ENCODE results near the gene LY86.
"Not testable (repeated sequence)": the region's sequence is repeated elsewhere in the genome, so short reads cannot be mapped to it uniquely, and the experiment has no call there.

Gene LY86

GRCh38 chr6:6654599-6655575, 66.4 kb downstream of the LY86 start:
- DNase-seq: no peak

- no peak for DNase-seq
These were observed 67.3 kb downstream of the LY86 start for GRCh38 chr6:6655805-6656251.

DNA sequence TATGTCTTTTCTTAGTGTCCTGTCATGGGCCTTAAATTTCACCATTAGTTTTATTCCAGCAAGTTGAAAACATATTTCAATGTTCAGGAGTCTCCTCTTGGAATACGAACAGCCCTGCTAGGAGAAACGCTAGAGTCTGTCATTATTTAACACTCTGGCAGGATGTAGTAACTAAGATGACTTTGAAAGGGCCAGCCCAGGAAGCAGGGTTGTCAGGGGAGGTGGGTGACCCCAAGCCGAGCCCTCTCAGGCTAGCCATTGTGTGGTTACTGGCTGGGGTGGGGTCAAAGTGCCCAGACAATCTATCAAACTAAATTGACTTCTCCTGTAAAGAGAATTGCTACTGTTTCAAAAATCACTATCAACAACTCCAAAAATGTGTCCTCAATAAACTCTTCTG, 67.8 kb downstream of the LY86 start:
- no peak for DNase-seq

- DNase-seq: no peak
These were observed 68.7 kb downstream of the LY86 start for GRCh38 chr6:6657085-6657819.

GRCh38 chr6:6657820-6658217, 69.3 kb downstream of the LY86 start:
- no peak for DNase-seq

DNA sequence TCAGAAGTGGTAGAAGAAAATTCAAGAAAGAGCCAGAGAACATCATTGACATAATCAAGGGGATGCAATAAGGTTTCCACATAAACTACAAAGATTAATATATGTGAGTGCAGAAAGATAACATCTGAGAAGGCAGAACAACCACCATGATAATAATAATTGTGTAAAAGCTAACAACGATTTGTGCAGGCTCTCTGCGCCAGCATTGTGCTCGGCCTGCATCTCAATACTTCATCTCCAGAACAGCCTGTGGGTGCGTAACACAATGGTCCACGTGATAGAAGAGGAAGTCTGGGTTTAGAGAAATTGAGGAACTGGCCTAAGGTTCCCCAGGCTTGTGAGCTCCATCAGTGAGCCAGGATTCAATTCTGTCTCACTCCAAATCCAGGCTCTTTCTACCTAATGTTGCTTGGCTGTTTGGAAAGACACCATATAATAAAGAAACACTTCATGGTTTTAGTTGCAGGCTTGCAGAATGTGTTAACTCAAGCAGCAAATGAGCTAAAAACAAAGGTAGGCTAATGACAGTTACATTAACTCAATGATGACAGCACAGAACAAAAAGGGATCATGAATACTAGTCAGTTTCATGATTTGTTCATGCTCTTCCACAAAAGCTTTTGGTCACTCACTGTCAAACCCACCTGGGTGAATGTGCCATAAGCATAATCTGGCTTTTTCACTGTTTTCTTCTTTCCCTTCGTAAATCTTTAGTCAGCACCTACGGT, 71.2 kb downstream of the LY86 start:
- DNase-seq: no peak

- no peak for DNase-seq
These were observed 72.0 kb downstream of the LY86 start for GRCh38 chr6:6660339-6661045.

DNA sequence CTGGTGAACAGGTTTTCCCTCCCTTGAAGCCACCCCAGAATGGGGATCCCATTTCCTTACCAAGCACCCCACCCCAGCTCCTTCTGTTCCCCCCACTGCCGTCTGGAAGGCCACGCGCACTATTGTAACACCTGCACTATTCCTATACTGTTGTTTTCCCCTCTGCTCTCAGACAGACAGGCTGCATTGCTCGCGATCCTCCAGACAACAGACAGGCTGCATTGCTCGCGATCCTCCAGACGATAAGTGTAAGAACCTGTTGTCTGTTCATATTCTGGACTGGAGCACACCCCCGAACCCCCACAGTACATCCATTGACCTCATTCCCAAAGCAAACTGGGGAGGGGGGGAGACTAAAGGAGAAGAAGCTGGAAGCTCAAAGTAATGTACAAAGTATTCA, 72.7 kb downstream of the LY86 start:
- no peak for DNase-seq

DNA sequence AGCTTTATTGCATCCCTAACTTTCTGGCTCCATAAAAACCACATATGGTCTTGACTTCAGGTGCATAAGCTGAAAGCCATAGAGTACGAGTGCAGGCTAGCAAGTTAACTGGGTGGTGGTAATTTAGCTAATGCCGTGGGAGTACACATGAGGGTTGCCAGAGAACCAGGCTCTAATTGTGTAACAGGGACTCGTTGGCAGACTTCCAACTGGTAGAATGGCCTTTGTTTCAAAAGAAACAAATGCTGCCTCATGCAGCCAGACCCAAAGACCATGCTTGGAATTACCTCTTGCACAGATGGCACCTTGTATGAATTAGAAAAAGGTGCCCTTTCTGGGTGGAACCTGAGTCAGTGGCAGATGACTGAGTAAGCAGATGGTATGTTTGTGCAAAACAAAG, 73.2 kb downstream of the LY86 start:
- DNase-seq: no peak

- DNase-seq: no peak
These were observed 75.1 kb downstream of the LY86 start for GRCh38 chr6:6663421-6664135.

DNA sequence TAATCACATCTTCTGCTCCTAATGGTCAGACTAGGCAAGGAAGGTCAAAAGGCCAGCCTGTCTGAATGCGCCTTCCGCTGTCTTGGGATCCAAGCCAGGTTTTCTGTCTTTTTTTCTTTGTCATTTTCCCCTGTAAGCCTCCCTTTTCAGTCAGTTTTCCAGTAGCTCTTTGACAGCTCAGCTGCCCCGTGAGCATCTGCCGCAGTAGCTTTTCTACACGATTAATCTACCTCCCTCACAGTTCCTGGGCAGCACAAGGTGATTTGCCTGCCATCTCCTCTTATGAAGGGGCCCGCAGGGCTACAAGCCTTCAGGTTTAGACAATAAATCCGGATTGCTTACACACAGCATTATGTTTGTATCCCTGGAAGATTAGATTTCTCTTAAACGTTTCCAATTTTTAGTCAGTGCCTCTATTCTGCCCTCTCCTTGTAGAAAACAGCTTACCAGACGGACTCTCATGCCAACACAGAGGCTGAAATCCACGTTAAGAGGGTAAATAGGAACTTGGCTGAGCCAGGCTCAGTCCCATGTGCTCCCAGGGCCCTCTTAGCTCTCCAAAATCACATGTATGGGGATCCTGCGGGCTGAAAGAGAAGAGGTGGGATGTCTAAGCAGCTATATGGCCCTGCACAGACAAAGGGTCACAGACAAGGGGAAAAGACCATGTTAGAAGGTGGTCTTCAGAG, 77.2 kb downstream of the LY86 start:
- no peak for DNase-seq

- not testable (repeated sequence) for DNase-seq
These were observed 81.6 kb downstream of the LY86 start for GRCh38 chr6:6670150-6670549.

GRCh38 chr6:6674872-6675271, 86.4 kb downstream of the LY86 start:
- DNase-seq: no peak

- DNase-seq: peak; percentile 76
These were observed 88.5 kb downstream of the LY86 start for GRCh38 chr6:6676910-6677441.

DNA sequence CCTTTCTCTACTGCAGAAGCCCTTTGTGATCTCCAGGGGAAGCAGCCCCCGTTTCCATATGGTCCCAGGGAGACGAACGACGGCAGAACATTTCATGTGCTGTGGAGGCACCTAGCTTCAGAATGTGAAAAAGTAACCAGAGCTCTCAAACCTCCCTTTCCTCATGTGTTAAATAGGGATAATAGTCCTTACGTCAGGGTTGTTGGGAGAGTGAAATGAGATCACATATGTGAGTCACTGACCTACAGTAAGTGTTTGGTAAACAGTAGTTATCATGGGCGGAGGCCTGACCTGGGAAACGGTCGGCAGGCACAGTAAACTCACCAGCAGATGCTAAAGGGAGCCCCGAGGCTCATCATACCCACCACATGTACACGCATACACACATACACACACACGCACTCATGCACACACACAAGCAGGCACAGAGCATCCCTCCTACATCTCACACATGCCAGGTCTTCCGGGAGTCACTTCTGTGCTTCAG, 89.7 kb downstream of the LY86 start:
- DNase-seq: no peak

GRCh38 chr6:6678811-6679210, 90.3 kb downstream of the LY86 start:
- no peak for DNase-seq

- no peak for DNase-seq
These were observed 91.1 kb downstream of the LY86 start for GRCh38 chr6:6679633-6680032.

- no peak for DNase-seq
These were observed 92.0 kb downstream of the LY86 start for GRCh38 chr6:6680526-6680925.

- DNase-seq: no peak
These were observed 92.7 kb downstream of the LY86 start for GRCh38 chr6:6681075-6681849.

DNA sequence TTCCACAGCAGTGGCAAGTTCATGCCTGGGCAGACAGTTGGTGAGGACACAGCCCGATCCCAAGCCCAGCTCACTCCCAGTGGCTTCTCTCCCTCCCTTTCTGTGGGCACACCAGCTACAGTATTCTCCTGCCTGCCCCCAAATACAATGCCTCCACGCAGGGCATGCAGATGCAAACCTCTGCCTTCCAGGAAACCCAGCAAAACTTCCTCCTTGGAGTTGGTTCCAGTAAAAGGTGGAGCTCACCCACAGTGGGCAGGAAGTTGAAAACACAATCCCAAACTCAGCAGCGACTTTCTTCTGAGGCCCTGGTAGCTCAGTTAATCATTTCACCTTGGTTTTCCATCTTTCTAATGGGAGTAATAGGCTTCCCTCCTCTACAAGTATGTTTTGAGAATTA, 93.7 kb downstream of the LY86 start:
- no peak for DNase-seq

Measured in activated gamma-delta T cell treated with Interleukin-2 at 50 U/mL for 16 hours (primary cell).